Activated CD4-positive, alpha-beta memory T cell treated with anti-CD3 and anti-CD28 coated beads for 36 hours (primary cell): ENCODE results near the gene PACRG. TPM values are rescaled to one million over a fixed set of nuclear protein-coding genes. Genes with fewer than 3 reads are reported as not detected.

ENCODE experiments used
- CTCF ChIA-PET: fragments of 350-600 bp; sonication (Branson Sonifier 250); formaldehyde crosslinking; loops from one replicate; lab custom pipeline; 2021; ENCODE audit warnings: antibody characterized with exemption, inconsistent platforms; lab: Charles Lee
- POLR2A ChIA-PET: fragments of 350-600 bp; sonication (Branson Sonifier 250); formaldehyde crosslinking; loops from one replicate; lab custom pipeline; 2021; ENCODE audit warnings: antibody characterized with exemption; lab: Charles Lee
- DNase-seq: peaks from one replicate; pipeline ENCODE4 v3.0.0-alpha.2; 2020
- H3K27ac Mint-ChIP-seq: one replicate; pipeline ENCODE4 v1.8.0; 2021; ENCODE audit warnings: mixed read lengths
- H3K27me3 Mint-ChIP-seq: one replicate; pipeline ENCODE4 v1.8.0; 2021; ENCODE audit warnings: mixed read lengths
- H3K36me3 Mint-ChIP-seq: one replicate; pipeline ENCODE4 v1.8.0; 2021; ENCODE audit warnings: mixed read lengths
- H3K4me1 Mint-ChIP-seq: one replicate; pipeline ENCODE4 v1.8.0; 2021; ENCODE audit warnings: low read depth, mixed read lengths
- H3K4me3 Mint-ChIP-seq: one replicate; pipeline ENCODE4 v1.8.0; 2021; ENCODE audit warnings: mild to moderate bottlenecking, mixed read lengths
- H3K9me3 Mint-ChIP-seq: one replicate; pipeline ENCODE4 v1.8.0; 2021; ENCODE audit warnings: mixed read lengths
- intact Hi-C: fragments of 100-400 bp; cut with micrococcal nuclease; formaldehyde crosslinking; loops from one replicate; pipeline ENCODE4 v1.15.1; 2023
- total RNA-seq, 2 experiments: library from RNA; stranded (reverse); gene quantifications; one replicate each; pipeline ENCODE4 v1.2.3, GENCODE V29; 2021

PACRG gene
- total RNA-seq, 2 experiments from 2014 or later: not detected

DNA sequence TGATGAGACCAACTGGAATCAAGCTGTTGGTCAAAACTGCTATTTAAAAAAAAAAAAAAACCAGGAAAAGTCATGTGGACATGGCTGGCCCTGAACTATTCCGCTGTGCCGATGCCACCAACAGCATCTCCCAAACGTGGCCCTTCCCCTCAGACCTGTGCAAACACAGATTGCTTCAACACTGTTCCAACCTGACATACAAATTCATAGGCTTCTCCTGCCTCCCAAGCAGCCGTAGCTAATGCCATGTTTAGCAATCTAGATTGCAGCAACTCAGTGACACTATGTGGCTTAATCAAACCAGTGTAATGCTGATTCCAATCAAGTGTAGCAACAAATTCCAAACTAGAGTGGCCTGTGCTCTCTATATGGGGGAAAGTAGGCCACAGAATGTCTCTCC lies 16.4 kb upstream of the PACRG start:
- POLR2A ChIA-PET: no interaction called here
- Mint-ChIP-seq H3K9me3 (no peaks in the 10 kb centered on the region), H3K27ac (no peak overlapping the region), H3K4me1 (no peaks in the 10 kb centered on the region), H3K4me3 (no peak overlapping the region), H3K27me3 (no peaks in the 10 kb centered on the region), H3K36me3 (peaks cover 2% of the 10 kb centered on the region)
- intact Hi-C loops: no loop called here
- CTCF ChIA-PET: no interaction called here
- no peak for DNase-seq

GRCh38 chr6:162712694-162713093 lies 15.1 kb upstream of the PACRG start:
- H3K36me3 Mint-ChIP-seq: peaks cover 2% of the 10 kb centered on the region
- intact Hi-C loops: no loop called here
- DNase-seq: no peak
- ChIA-PET CTCF (no interaction called here), POLR2A (no interaction called here)
- no peak overlapping the region for H3K4me3 Mint-ChIP-seq
- no peaks in the 10 kb centered on the region for H3K4me1 Mint-ChIP-seq
- peaks cover 2% of the 10 kb centered on the region for H3K9me3 Mint-ChIP-seq
- no peak overlapping the region for H3K27ac Mint-ChIP-seq
- H3K27me3 Mint-ChIP-seq: no peaks in the 10 kb centered on the region

DNA sequence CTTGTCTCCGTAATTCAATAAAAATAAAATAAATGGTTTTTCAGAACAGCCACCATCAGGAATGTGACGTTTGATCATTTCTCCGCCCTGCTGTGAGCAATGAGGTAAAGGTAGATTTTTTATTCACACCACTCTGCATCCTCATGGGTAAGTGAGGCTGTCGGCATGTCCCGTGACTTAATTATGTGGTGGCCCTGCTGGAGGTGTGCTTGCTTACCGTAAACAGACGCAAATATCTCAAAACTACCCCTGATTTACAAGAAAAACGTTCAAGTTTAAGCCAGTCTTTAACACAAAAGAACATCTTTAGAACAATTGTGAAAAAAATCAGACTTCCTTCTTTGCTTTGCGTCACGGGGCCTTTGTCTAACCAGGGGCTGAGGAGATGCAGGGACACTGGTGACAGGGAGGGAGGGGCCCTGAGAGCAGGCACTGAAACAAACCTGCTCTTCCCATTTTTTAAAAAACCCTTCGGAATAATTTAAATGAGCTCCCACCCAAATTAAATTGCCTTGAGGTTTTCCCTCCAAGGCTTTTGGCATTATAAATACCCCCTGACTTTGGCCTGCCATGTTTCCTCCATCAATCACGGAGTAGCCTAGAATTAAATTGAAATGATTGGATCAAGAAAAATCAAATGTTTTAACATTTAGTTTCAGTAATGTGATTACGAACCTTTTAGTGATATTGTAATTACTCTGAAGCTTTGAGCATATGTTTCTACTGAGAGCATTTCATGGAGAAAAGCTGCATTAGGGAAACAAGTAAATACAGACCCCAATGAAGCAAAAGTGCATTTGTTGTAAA lies 13.6 kb upstream of the PACRG start:
- Mint-ChIP-seq H3K4me1 (no peaks in the 10 kb centered on the region), H3K4me3 (no peak overlapping the region), H3K36me3 (peaks cover 5% of the 10 kb centered on the region), H3K9me3 (peaks cover 2% of the 10 kb centered on the region), H3K27ac (no peak overlapping the region), H3K27me3 (no peaks in the 10 kb centered on the region)
- CTCF ChIA-PET: no interaction called here
- intact Hi-C loops: no loop called here
- no peak for DNase-seq
- POLR2A ChIA-PET: interaction anchor here (0.7 kb wide), 1 partner anchor 13 kb away, joined by 4 read pairs; the partner anchor contains the start of genes PACRG and PRKN

GRCh38 chr6:162715601-162716000 lies 12.2 kb upstream of the PACRG start:
- intact Hi-C loops: no loop called here

GRCh38 chr6:162719528-162719927 lies 8.2 kb upstream of the PACRG start:
- ChIA-PET POLR2A (interaction anchor here (0.5 kb wide), 1 partner anchor 819 kb away, joined by 4 read pairs; no protein-coding TSS in a partner anchor), CTCF (no interaction called here)
- DNase-seq: no peak
- Mint-ChIP-seq H3K4me1 (no peaks in the 10 kb centered on the region), H3K4me3 (no peak overlapping the region), H3K27me3 (no peaks in the 10 kb centered on the region), H3K27ac (no peak overlapping the region), H3K9me3 (peaks cover 2% of the 10 kb centered on the region), H3K36me3 (peaks cover 3% of the 10 kb centered on the region)
- intact Hi-C loops: no loop called here

More at GRCh38 chr6:162715601-162716000, 12.2 kb upstream of the PACRG start:
- POLR2A ChIA-PET: no interaction called here
- Mint-ChIP-seq H3K4me1 (no peaks in the 10 kb centered on the region), H3K27ac (no peak overlapping the region), H3K4me3 (no peak overlapping the region), H3K27me3 (no peaks in the 10 kb centered on the region), H3K36me3 (peaks cover 5% of the 10 kb centered on the region), H3K9me3 (peaks cover 2% of the 10 kb centered on the region)
- CTCF ChIA-PET: no interaction called here
- DNase-seq: no peak

DNA sequence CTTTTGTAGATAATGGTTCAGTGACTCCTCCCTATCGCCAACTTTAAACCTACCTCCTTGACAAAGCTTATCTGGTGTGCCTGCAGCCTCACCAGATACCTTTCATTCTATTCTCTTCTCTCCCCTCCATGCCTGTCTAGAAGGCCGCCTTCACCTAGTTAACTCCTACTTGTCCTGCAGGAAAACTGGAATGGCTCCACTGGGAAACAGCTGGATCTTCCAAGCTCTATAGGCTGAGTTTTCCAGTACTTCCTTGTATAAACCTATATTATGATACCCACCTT lies 6.4 kb upstream of the PACRG start:
- ChIA-PET POLR2A (no interaction called here), CTCF (no interaction called here)
- Mint-ChIP-seq H3K9me3 (peaks cover 2% of the 10 kb centered on the region), H3K27me3 (no peaks in the 10 kb centered on the region), H3K4me1 (no peaks in the 10 kb centered on the region), H3K36me3 (peaks cover 3% of the 10 kb centered on the region), H3K4me3 (no peak overlapping the region), H3K27ac (no peak overlapping the region)
- DNase-seq: no peak
- intact Hi-C loops: no loop called here

- Mint-ChIP-seq H3K4me1 (peaks cover 5% of the 10 kb centered on the region), H3K4me3 (no peak overlapping the region), H3K9me3 (no peaks in the 10 kb centered on the region), H3K27me3 (peaks cover 2% of the 10 kb centered on the region), H3K36me3 (peaks cover 3% of the 10 kb centered on the region), H3K27ac (no peak overlapping the region)
- intact Hi-C loops: no loop called here
- POLR2A ChIA-PET: no interaction called here
- CTCF ChIA-PET: no interaction called here
- DNase-seq: no peak
These were observed 5.5 kb upstream of the PACRG start for GRCh38 chr6:162722226-162722625.

DNA sequence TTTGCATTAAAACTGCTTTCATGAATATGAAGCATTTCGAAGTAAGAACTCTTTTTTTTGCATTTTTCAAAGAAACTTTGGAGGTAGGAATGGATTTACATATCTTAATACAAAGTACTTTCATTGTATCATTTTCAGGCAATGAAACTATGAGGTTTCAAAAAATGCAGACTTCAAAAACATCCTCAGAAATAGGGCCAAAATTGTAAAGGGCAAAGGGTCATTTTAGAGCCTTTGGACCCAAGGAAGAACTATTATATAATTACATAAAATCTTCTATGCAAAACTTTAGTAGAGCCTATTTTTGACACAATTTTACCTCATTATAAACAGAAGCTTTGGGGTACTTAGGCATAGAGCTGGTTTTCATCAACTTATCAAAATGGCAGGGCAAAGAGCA lies 5.1 kb upstream of the PACRG start:
- intact Hi-C loops: no loop called here
- H3K27me3 Mint-ChIP-seq: peaks cover 2% of the 10 kb centered on the region
- ChIA-PET CTCF (no interaction called here), POLR2A (no interaction called here)
- peaks cover 3% of the 10 kb centered on the region for H3K36me3 Mint-ChIP-seq
- no peak overlapping the region for H3K27ac Mint-ChIP-seq
- H3K4me3 Mint-ChIP-seq: no peak overlapping the region
- H3K4me1 Mint-ChIP-seq: peaks cover 5% of the 10 kb centered on the region
- H3K9me3 Mint-ChIP-seq: no peaks in the 10 kb centered on the region
- DNase-seq: no peak

DNA sequence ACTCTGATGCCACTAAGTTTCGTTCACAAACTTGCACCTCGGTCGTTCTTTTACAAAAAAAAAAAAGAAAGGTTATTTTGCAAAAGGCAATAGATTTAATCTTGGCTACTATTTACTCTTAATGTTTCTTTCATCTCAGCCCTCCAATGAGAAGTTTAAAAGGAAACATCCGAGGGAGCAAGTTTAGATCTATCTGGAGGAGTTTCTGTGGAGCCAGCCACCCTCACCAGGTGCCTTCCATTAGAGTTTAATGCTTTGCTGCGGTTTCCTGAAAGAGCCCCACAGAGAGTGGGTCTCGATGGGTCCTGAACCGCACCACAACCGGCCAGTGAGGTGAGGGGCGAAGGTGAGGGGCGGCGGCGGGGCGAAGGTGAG lies 840 bp upstream of the PACRG start:
- Mint-ChIP-seq H3K4me1 (peaks cover 9% of the 10 kb centered on the region), H3K4me3 (peak overlapping the region; percentile 83), H3K36me3 (no peaks in the 10 kb centered on the region), H3K27me3 (peaks cover 2% of the 10 kb centered on the region), H3K27ac (peak overlapping the region; percentile 39), H3K9me3 (peaks cover 4% of the 10 kb centered on the region)
- CTCF ChIA-PET: no interaction called here
- DNase-seq: no peak
- POLR2A ChIA-PET: no interaction called here
- intact Hi-C loops: loop anchor here (2.0 to 5.0 kb wide), 2 partner anchors 688 to 1335 kb away; partner anchors contain the start of gene QKI

DNA sequence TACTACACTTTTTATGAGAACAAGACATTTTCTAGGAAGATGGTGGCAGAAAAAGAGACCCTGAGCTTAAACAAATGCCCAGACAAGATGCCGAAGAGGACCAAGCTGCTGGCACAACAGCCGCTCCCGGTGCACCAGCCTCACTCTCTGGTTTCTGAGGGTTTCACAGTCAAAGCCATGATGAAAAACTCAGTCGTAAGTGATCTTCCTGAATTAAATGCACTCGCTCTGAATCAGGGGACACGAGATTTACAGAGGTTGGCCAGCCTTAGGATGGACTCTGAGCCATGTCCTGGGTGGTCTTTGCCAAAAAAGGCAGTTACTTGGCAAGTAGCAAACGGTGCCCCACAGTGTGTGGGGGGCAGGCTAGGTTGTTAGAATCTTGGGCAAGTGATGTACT lies 423 bp downstream of the PACRG start:
- Mint-ChIP-seq H3K4me3 (peak overlapping the region; percentile 83), H3K4me1 (peaks cover 9% of the 10 kb centered on the region), H3K9me3 (peaks cover 4% of the 10 kb centered on the region), H3K36me3 (no peaks in the 10 kb centered on the region), H3K27me3 (peaks cover 2% of the 10 kb centered on the region), H3K27ac (peak overlapping the region; percentile 57)
- ChIA-PET CTCF (interaction anchor here (0.7 kb wide), 1 partner anchor 488 kb away, joined by 3 read pairs; no protein-coding TSS in a partner anchor), POLR2A (no interaction called here)
- intact Hi-C loops: loop anchor here (5.0 kb wide), 1 partner anchor 1336 kb away; no protein-coding TSS in a partner anchor
- no peak for DNase-seq

GRCh38 chr6:162728706-162729105 lies 932 bp downstream of the PACRG start:
- no peak overlapping the region for H3K27ac Mint-ChIP-seq
- peaks cover 4% of the 10 kb centered on the region for H3K9me3 Mint-ChIP-seq
- peaks cover 2% of the 10 kb centered on the region for H3K27me3 Mint-ChIP-seq
- POLR2A ChIA-PET: no interaction called here
- H3K4me1 Mint-ChIP-seq: peaks cover 13% of the 10 kb centered on the region
- no peak overlapping the region for H3K4me3 Mint-ChIP-seq
- intact Hi-C loops: loop anchor here (5.0 kb wide), 1 partner anchor 1336 kb away; no protein-coding TSS in a partner anchor
- no peak for DNase-seq
- CTCF ChIA-PET: no interaction called here
- no peaks in the 10 kb centered on the region for H3K36me3 Mint-ChIP-seq

DNA sequence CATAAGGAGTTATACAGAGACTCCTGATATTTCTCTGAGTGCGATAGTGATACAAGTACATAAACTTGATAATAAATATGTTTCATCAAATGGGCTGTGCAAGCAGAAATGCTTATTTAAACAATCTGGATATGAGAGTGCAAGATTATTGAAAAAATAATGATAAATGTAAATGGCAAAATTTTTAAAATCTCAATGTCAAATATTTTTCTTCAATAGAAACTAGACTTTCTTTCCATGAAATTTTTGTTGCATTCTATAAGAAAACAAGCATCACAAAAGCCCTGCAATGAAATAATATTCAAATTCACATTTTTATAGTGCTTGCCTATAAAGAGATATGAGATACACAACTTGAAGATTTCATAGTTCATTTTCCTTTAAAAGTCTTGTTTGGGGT lies 2.7 kb downstream of the PACRG start:
- no peak overlapping the region for H3K27ac Mint-ChIP-seq
- ChIA-PET CTCF (no interaction called here), POLR2A (no interaction called here)
- H3K36me3 Mint-ChIP-seq: no peaks in the 10 kb centered on the region
- no peak overlapping the region for H3K4me3 Mint-ChIP-seq
- intact Hi-C loops: no loop called here
- H3K27me3 Mint-ChIP-seq: peaks cover 2% of the 10 kb centered on the region
- peaks cover 4% of the 10 kb centered on the region for H3K9me3 Mint-ChIP-seq
- peaks cover 15% of the 10 kb centered on the region for H3K4me1 Mint-ChIP-seq
- no peak for DNase-seq

DNA sequence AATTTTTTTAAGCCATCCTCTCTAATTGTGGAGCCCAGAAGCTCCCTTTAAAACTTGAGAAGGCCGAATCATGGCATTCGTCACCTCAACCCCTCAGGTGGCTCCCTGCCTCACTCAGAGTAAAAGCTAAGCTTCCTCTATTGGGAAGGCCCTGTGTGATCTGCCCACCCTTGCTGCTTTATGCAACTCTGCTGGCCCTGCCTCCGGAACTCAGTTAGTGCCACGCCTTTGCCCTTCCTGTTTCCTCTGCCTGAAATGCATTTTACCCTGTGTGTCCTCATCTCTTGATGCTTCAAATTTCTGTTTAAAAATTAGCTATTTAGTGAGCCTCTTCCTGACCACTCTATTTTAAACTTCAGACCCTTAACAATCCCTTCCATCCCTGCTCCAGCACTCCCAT lies 5.7 kb downstream of the PACRG start:
- CTCF ChIA-PET: no interaction called here
- H3K27ac Mint-ChIP-seq: no peak overlapping the region
- no peaks in the 10 kb centered on the region for H3K36me3 Mint-ChIP-seq
- DNase-seq: peak; percentile 16
- H3K9me3 Mint-ChIP-seq: peaks cover 4% of the 10 kb centered on the region
- H3K4me1 Mint-ChIP-seq: peaks cover 5% of the 10 kb centered on the region
- H3K27me3 Mint-ChIP-seq: no peaks in the 10 kb centered on the region
- POLR2A ChIA-PET: no interaction called here
- intact Hi-C loops: no loop called here
- no peak overlapping the region for H3K4me3 Mint-ChIP-seq
